ENCODE measurements around the gene SUN5.
"Not testable (repeated sequence)": the region's sequence is repeated elsewhere in the genome, so short reads cannot be mapped to it uniquely, and the experiment has no call there.

SUN5 gene

GRCh38 chr20:33004141-33004751, at the start of gene SUN5:
SUN5 (minus strand) TSS chr20:33004433; CDS start chr20:33004340, 93 bp downstream.
- no peak for DNase-seq

- DNase-seq, result no peak
Observed at GRCh38 chr20:33053291-33054106, 49.3 kb upstream of the SUN5 start, which contains the start of gene BPIFB3. BPIFB3 (plus strand) TSS chr20:33053903; CDS start chr20:33055436, 1,533 bp downstream.

- DNase-seq, result no peak
Observed at GRCh38 chr20:33051333-33051732, 47.1 kb upstream of the SUN5 start.

GRCh38 chr20:33046412-33046811, 42.2 kb upstream of the SUN5 start:
- no peak for DNase-seq

GRCh38 chr20:33045129-33045721, 41.0 kb upstream of the SUN5 start:
- DNase-seq, result not testable (repeated sequence)

- no peak for DNase-seq
Observed at GRCh38 chr20:33043731-33044181, 39.5 kb upstream of the SUN5 start.

DNA sequence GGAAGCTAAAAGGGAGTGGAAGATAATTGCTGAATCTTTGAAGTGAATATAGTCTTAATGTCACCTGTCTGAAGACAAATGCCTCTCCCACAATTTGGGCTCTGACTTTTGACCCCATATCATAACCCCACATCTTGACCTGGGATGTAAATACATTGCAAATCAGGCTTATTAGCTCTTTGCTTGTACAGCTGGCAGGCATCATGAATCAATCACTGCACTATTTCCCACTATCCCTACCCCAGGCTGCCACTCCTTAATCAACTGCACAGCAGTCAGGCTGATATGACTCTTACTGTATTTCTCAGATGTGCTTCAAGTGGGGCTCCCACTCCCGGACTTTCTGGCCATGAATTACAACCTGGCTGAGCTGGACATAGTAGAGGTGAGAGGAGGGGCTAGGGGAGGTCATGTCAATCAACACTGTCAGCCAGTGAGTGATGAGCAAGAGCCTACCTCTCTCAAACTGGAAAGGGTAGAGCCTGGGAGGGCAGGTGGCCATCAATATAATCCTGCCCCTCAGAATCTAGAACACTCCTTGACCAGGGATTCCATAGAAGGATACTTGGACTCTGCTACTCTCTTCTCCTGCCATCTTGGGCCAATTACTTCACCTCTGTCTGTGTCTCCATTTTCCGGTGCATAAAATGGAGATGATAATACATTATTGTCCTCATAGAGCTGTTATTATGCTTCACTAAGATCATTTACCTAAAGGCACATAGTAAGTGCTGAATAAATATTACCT, 38.9 kb upstream of the SUN5 start:
- no peak for DNase-seq

DNA sequence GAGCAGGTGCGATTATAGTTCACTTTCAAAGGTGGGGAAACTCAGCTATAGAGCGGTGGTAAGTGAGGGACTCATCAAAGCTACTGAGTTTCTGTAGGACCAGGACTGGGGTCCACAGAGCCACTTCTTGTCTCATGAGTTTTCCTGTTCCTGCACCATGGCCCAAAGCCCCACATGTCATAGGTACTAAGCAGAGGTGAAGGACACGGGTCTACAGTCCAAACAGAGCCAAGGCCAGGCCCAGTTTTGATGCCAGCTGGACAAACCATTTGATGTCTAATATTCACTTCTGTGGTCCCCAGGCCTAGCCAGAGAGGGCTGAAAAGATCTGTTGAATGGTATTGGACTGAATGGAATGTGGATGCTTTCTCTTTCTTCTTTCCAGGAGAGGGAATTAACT, 38.2 kb upstream of the SUN5 start:
- no peak for DNase-seq

GRCh38 chr20:33038243-33038642, 34.0 kb upstream of the SUN5 start:
- DNase-seq, result no peak

DNA sequence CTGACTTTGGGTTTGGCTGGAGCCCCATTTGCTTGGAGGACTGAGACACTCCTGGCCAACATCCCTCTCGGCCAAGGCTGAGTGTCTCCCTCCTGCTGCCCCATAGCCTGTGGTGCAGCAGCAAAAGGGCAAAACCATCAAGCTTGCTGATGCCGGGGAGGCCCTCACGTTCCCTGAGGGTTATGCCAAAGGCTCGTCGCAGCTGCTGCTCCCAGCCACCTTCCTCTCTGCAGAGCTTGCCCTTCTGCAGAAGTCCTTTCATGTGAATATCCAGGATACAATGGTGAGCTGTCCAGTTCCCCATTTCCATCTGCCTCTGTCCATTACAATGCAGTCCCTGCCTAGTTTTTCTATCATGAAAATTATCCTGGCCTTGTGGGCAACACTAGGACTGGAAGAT, 33.2 kb upstream of the SUN5 start:
- DNase-seq, result no peak

- DNase-seq, result no peak
Observed at GRCh38 chr20:33034901-33035492, 30.8 kb upstream of the SUN5 start.

- no peak for DNase-seq
Observed at GRCh38 chr20:33034115-33034514, 29.9 kb upstream of the SUN5 start.

DNA sequence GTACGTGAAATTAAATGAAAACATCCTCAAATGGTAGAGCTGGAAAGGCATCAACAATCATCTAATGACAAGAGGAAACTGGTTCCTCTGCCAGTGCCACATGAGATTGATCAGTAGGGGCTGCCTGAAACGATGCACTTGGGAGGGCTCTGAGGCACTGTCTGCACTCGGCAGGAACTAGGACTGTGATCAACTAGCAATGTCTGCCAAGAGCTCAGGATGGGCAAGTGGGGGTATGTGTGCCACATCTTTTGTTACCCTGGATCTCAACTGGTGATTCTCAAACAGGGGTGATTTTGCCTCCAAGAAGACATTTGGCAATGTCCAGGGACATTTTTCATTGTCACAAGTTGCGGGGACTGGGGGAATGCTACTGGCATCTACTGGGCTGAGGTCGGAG, 29.1 kb upstream of the SUN5 start:
- DNase-seq, result no peak

DNA sequence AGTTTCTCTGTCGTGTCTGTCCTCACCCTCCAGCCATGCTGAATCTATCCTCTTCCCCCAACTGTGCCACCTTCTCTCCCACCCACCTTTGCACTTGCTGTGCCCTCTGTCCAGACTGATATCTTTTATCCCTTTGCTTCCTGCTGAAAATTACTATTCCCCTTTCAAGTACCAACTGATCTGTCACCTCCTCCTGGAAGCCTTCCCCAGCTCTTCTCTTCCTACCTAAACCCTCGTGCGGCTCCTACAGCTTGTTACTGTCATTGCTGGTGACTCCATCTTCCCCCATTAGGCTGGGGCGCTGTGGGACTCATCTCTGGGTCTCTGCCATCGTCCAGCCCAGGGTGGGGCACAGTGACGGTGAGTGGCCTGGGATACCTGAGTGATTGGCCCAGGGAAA, 28.3 kb upstream of the SUN5 start:
- DNase-seq, result no peak

GRCh38 chr20:33031531-33031930, 27.3 kb upstream of the SUN5 start, which contains the start of gene BPIFB6:
BPIFB6 (plus strand) TSS chr20:33031648; CDS start chr20:33031648, 0 bp downstream.
- no peak for DNase-seq

- no peak for DNase-seq
Observed at GRCh38 chr20:33030569-33030968, 26.3 kb upstream of the SUN5 start.

DNA sequence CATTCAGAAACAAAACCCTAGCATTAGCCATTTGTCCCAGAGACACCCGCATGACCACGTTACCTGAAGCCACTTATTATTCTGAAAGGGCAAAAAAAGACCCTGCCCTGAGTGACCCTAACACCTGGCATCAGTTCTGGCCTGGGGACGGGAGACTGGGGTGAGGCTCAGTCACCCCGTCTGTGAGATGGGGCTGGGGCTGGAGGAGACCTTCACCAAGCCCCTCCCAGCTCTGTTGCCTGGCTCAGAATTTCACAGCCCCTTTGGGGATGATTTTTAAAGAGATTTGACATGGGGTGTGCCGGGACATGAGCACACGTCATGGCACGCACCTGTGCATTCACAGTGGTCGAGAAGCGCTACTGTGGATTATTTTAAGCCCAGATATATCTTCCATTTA, 25.8 kb upstream of the SUN5 start:
- DNase-seq, result no peak

DNA sequence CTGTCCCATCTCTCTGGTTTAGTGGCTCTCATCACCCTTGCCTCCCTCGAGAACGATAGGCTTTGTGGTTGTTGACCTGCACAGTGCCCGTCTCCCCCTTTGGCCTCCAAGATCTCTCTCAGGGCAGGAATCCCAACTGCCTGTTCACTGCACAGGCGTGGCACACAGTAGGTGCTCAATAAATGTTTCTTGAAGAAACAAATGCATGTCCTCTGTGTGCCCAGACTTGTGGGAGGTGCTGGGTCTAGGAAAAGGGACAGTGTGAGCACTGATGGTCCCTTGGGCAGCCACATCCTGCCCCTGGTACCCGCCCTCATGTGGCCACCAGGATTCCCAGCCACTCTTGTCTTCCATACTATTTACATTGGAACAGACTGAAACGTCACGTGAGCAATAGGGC, 24.6 kb upstream of the SUN5 start:
- DNase-seq, result no peak

DNA sequence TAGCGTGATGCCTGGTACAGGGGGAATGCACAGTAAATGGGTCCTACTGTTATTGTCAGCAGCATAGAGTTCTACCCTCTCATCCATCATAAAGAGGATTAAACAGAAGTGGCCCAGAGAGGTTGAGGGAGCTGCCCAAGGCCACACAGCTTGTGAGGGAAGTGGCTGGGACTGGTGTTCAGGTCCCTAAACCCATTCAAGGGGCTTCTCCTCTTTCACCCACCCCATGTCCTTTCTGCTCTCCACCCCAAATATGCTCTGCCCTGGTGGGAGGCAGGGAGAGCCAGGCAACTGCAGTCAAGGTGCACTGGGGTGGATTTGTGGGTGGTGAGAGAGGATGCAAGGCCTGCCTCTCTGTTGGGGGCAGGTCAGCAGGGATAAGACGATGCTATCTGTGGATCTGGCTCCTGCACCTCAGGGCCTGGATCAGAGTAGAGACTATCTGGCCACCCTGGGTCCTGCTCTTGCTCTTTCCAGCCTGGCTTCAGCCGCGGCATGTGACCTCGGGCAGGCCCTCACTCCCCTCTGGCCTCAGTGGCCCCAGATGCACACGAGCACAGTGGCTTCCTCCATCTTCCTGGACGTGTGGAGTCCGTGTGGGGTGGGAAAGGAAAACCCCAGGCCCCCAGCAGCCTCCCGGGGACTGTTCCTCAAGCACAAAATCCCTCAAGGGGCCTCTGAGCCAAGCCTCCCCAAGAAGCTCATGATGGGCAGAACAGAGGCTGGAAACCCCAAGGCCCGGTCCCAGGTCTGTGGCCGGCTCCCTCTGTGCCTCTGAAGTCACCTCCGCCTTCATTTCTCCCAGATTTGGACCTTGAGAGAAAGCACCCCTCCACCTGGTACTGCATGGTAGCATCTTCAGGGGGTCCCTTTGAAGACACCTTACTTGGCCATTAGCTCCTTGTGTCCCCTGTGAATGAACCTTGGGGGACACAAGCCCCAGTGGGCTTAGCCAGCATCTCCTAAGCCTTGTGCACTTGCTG, 23.8 kb upstream of the SUN5 start:
- DNase-seq, result no peak

DNA sequence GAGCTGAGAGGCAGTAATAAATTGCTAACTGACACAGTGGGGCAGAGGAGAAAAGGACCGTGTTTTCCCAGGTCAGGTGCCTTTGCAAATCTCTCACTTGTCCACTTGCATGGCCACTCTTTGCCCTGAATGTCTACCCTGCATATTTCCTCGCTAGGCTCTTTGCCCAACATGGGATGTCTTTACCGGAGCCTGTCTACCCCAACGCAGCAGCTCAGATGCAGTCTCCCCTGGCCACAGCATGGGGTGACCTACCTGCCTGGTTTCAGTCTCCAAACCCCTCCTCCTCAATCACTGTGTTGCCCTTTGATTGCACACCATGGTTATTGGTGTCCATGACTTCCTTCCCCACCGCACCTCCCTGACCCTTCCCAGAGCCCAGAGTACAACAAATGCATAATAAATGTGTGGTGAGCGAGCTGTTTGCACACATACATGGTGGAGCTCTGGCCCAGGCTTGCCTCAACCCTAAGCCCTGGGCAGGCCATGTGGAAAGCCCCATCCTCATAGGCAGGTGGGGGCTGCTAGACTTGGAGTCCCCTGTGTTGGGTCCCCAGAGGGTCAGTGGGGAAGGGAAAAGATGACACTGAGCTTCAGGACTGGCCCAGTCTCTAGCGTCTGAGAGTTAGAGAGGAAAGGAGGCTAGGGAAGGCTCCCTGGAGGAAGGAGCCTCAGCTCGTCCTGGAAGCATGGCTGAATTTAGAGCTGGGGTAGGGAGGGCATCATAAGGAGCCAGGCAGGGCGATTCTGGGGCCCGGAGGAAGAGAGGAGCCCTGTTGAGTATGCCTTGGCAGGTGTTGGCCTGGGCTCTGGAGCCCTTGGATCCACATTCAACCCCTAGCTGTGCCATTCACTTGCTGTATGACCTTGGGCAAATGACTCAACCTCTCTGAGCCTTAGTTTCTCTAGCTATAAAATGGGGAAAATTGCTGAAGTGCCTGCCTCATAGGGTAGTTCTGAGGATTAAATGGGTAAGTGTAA, 22.8 kb upstream of the SUN5 start:
- no peak for DNase-seq
